A673 (cell line): ENCODE measurements around the gene RSRC1. TPM values are rescaled to one million over a fixed set of nuclear protein-coding genes. Genes with fewer than 3 reads are reported as not detected.
"Not testable (repeated sequence)": the region's sequence is repeated elsewhere in the genome, so short reads cannot be mapped to it uniquely, and the experiment has no call there.

ENCODE experiments used
- BruUV-seq: library from RNA; stranded (reverse); fragments of 400-500 nt; replicated peaks from 2 replicates; lab custom pipeline; 2021; lab: Mats Ljungman, UMichigan
- CTCF ChIA-PET: fragments of 300-600 bp; sonication (Branson Sonifier 250); formaldehyde crosslinking; loops from one replicate; lab custom pipeline; 2022; ENCODE audit warnings: antibody characterized with exemption; lab: Charles Lee
- POLR2A ChIA-PET: fragments of 300-600 bp; sonication (Branson Sonifier 250); formaldehyde crosslinking; loops from one replicate; lab custom pipeline; 2022; ENCODE audit warnings: antibody characterized with exemption; ENCODE audit not compliant: low non-redundant PET; lab: Charles Lee
- DNase-seq: peaks from one replicate; pipeline ENCODE4 v3.0.0-alpha.2; 2015; ENCODE audit warnings: low spot score
- H3K27ac ChIP-seq: fragments of 200-600 bp; sonication (generic); 2 replicates; pipeline ENCODE4 v1.5.1; 2016; ENCODE audit warnings: mixed run types, low read depth, mild to moderate bottlenecking, mixed read lengths, antibody characterized with exemption, low read length; ENCODE audit not compliant: poor library complexity, severe bottlenecking
- H3K27me3 ChIP-seq: fragments of 200-600 bp; sonication (generic); replicated peaks from 2 replicates; pipeline ENCODE4 v1.6.1; 2017; ENCODE audit warnings: mixed run types, low read depth, mild to moderate bottlenecking, mixed read lengths, antibody characterized with exemption, low read length; ENCODE audit not compliant: insufficient read depth, poor library complexity
- H3K36me3 ChIP-seq: fragments of 200-600 bp; sonication (generic); 2 replicates; pipeline ENCODE4 v1.6.1; 2016; ENCODE audit warnings: mixed run types, mild to moderate bottlenecking, mixed read lengths, antibody characterized with exemption, low read length; ENCODE audit not compliant: insufficient read depth, poor library complexity, severe bottlenecking
- H3K4me1 ChIP-seq: fragments of 200-600 bp; sonication (generic); 2 replicates; pipeline ENCODE4 v1.6.1; 2017; ENCODE audit warnings: mixed run types, mild to moderate bottlenecking, mixed read lengths, antibody characterized with exemption, low read length; ENCODE audit not compliant: insufficient read depth, poor library complexity, severe bottlenecking
- H3K4me3 ChIP-seq: fragments of 200-600 bp; sonication (generic); 2 replicates; pipeline ENCODE4 v1.5.1; 2016; ENCODE audit warnings: low read depth, mixed run types, mild to moderate bottlenecking, mixed read lengths, low read length; ENCODE audit not compliant: poor library complexity, severe bottlenecking
- H3K9me3 ChIP-seq: fragments of 200-600 bp; sonication (generic); 2 replicates; pipeline ENCODE4 v1.6.1; 2016; ENCODE audit warnings: mixed run types, low read depth, mild to moderate bottlenecking, mixed read lengths, antibody characterized with exemption, low read length; ENCODE audit not compliant: poor library complexity, severe bottlenecking
- EZH2 ChIP-seq: fragments of 200-600 bp; sonication (generic); IDR thresholded peaks from 2 replicates; pipeline ENCODE4 v1.6.1; 2017; ENCODE audit warnings: borderline replicate concordance, low read depth, mild to moderate bottlenecking, mixed read lengths, antibody characterized with exemption, low read length; ENCODE audit not compliant: poor library complexity, severe bottlenecking
- intact Hi-C: fragments of 100-400 bp; cut with micrococcal nuclease; formaldehyde crosslinking; loops from one replicate; pipeline ENCODE4 v1.10.0; 2022; ENCODE audit not compliant: unreplicated experiment
- total RNA-seq: library from RNA; stranded (reverse); gene quantifications from 2 replicates; pipeline ENCODE4 v1.2.3, GENCODE V29; 2021
- TF ChIP-seq, protein P1 (sequence below): fragments of 300-800, 200-600 bp; sonication (generic); conservative IDR thresholded peaks from 2 replicates; pipeline ENCODE4 v1.5.1; 2017; ENCODE audit warnings: low read depth, mild to moderate bottlenecking, antibody characterized with exemption, low read length, moderate library complexity, mixed read lengths

Gene RSRC1
- total RNA-seq, 1 experiment from 2014 or later: 59.4 TPM

DNA sequence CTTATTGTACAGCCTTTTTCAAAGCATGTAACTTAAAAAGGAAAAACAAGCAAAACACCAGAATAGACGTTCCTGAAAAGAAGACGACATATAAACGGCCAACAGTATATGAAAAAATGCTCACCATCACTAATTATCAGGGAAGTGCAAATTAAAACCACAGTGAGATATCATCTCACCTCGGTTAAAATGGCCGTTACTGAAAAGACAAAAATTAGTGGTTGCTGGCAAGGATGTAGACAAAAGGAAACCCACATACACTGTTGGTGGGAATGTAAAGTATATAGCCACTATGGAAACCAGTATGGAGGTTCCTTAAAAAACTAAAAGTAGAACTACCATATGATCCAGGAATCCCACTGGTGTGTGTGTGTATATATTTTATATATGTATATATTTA lies 396.6 kb downstream of the RSRC1 start:
- no peaks in the 10 kb centered on the region for H3K4me1 ChIP-seq
- ChIA-PET POLR2A (no interaction called here), CTCF (no interaction called here)
- no peaks in the 10 kb centered on the region for H3K27me3 ChIP-seq
- H3K4me3 ChIP-seq: no peak overlapping the region
- no peak for TF ChIP-seq EZH2
- TF ChIP-seq, protein P1, sequence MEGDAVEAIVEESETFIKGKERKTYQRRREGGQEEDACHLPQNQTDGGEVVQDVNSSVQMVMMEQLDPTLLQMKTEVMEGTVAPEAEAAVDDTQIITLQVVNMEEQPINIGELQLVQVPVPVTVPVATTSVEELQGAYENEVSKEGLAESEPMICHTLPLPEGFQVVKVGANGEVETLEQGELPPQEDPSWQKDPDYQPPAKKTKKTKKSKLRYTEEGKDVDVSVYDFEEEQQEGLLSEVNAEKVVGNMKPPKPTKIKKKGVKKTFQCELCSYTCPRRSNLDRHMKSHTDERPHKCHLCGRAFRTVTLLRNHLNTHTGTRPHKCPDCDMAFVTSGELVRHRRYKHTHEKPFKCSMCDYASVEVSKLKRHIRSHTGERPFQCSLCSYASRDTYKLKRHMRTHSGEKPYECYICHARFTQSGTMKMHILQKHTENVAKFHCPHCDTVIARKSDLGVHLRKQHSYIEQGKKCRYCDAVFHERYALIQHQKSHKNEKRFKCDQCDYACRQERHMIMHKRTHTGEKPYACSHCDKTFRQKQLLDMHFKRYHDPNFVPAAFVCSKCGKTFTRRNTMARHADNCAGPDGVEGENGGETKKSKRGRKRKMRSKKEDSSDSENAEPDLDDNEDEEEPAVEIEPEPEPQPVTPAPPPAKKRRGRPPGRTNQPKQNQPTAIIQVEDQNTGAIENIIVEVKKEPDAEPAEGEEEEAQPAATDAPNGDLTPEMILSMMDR: no peak
- H3K9me3 ChIP-seq: no peaks in the 10 kb centered on the region
- no peaks in the 10 kb centered on the region for H3K36me3 ChIP-seq
- H3K27ac ChIP-seq: no peak overlapping the region
- intact Hi-C loops: no loop called here
- no TSS peak for BruUV-seq
- no peak for DNase-seq

DNA sequence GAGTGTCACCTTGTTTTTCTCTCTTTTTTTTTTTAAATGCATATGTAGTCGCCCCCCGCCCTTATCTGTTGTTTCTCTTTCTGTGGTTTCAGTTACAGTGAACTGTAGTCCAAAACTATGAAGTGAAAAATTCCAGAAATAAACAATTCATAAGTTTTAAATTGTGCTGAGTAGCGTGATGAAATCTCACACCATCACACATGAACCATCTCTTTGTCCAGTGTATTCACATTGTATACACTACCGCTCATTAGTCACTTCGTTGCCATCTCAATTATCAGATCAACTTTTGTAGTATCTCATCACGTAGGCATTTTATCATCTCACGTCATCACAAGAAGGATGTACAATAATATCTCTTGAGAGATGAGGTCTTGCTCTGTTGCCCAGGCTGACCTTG lies 398.6 kb downstream of the RSRC1 start:
- ChIA-PET CTCF (no interaction called here), POLR2A (no interaction called here)
- H3K4me3 ChIP-seq: no peak overlapping the region
- H3K27me3 ChIP-seq: no peaks in the 10 kb centered on the region
- intact Hi-C loops: no loop called here
- no peak for DNase-seq
- no peak overlapping the region for H3K27ac ChIP-seq
- TF ChIP-seq EZH2: no peak
- no peaks in the 10 kb centered on the region for H3K36me3 ChIP-seq
- no peaks in the 10 kb centered on the region for H3K4me1 ChIP-seq
- BruUV-seq: no TSS peak
- H3K9me3 ChIP-seq: no peaks in the 10 kb centered on the region

DNA sequence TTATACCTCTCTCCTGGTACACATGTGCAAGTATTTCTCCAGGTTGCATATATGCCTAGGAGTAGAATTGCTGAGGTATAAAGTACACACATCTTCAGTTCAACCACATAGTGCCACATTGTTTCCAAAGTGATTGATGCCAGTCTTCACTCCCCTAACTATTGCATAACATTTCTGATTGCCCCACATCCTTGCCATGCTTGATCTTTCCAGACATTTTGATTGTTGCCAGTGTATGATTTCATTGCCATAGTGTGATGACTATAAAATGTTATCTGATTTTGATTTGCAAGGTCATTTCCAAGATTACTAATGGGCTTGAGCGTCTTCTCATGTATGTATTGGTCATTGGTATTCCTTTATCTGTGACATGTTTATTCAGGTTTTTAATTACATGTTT lies 400.0 kb downstream of the RSRC1 start:
- no peak overlapping the region for H3K27ac ChIP-seq

DNA sequence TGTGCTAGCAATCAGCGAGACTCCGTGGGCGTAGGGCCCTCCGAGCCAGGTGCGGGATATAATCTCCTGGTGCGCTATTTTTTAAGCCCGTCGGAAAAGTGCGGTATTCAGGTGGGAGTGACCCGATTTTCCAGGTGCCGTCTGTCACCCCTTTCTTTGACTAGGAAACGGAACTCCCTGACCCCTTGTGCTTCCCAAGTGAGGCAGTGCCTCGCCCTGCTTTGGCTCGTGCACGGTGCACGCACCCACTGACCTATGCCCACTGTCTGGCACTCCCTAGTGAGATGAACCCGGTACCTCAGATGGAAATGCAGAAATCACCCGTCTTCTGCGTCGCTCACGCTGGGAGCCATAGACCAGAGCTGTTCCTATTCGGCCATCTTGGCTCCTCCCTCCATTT lies 406.8 kb downstream of the RSRC1 start:
- H3K27ac ChIP-seq: not testable (repeated sequence)

More for the DNA sequence above, 400.0 kb downstream of the RSRC1 start:
- no peak overlapping the region for H3K4me3 ChIP-seq
- no peak for TF ChIP-seq EZH2
- TF ChIP-seq, protein P1: no peak
- CTCF ChIA-PET: no interaction called here
- no peak for DNase-seq
- no peaks in the 10 kb centered on the region for H3K9me3 ChIP-seq
- H3K36me3 ChIP-seq: no peaks in the 10 kb centered on the region
- H3K4me1 ChIP-seq: no peaks in the 10 kb centered on the region
- POLR2A ChIA-PET: no interaction called here
- BruUV-seq: no TSS peak
- intact Hi-C loops: no loop called here
- no peaks in the 10 kb centered on the region for H3K27me3 ChIP-seq

More for the DNA sequence above, 406.8 kb downstream of the RSRC1 start:
- DNase-seq, H3K4me3 ChIP-seq, intact Hi-C loops, CTCF ChIA-PET, H3K27me3 ChIP-seq, H3K9me3 ChIP-seq, H3K36me3 ChIP-seq, BruUV-seq, H3K4me1 ChIP-seq, POLR2A ChIA-PET: not testable (repeated sequence)
